H1 (cell line): ENCODE data around the gene DSG2. TPM values are rescaled to one million over a fixed set of nuclear protein-coding genes. Genes with fewer than 3 reads are reported as not detected.

Source experiments
- CTCF ChIA-PET: fragments of 300-600 bp; sonication (Branson Sonifier 250); formaldehyde crosslinking; loops from one replicate; lab custom pipeline; 2021; ENCODE audit not compliant: partially characterized antibody; lab: Charles Lee
- POLR2A ChIA-PET: fragments of 300-600 bp; sonication (Branson Sonifier 250); formaldehyde crosslinking; loops from one replicate; lab custom pipeline; 2021; ENCODE audit warnings: inconsistent platforms; ENCODE audit not compliant: partially characterized antibody; lab: Charles Lee
- DNase-seq, 2 experiments: peaks; one replicate each; pipeline versions ENCODE4 v3.0.0 to v3.0.0-alpha.2; 2010 to 2022; ENCODE audit warnings: low spot score in 2 of 2, low read depth in 1 of 2, mixed read lengths in 1 of 2
- FAIRE-seq: peaks from 2 replicates; lab custom pipeline; 2011; peaks lifted over from hg19 to GRCh38; lab: Jason Lieb, UNC
- H2AFZ ChIP-seq: 2 replicates; pipeline ENCODE4 v1.8.1; 2012; ENCODE audit warnings: low read length, inconsistent platforms
- H2AK5ac ChIP-seq: 2 replicates; pipeline ENCODE4 v1.6.1; 2013; ENCODE audit warnings: low read depth, low read length
- H2BK120ac ChIP-seq: replicated peaks from 2 replicates; pipeline ENCODE3; 2013; ENCODE audit warnings: low read depth, low read length, inconsistent platforms
- H2BK12ac ChIP-seq: 2 replicates; pipeline ENCODE4 v1.6.1; 2013; ENCODE audit warnings: low read depth, low read length
- H2BK15ac ChIP-seq: 2 replicates; pipeline ENCODE4 v1.6.1; 2013; ENCODE audit warnings: low read length
- H2BK20ac ChIP-seq: 2 replicates; pipeline ENCODE4 v1.6.1; 2013; ENCODE audit warnings: low read length
- H2BK5ac ChIP-seq: 2 replicates; pipeline ENCODE4 v1.6.1; 2013; ENCODE audit warnings: low read depth, low read length
- H3K14ac ChIP-seq: 2 replicates; pipeline ENCODE4 v1.6.1; 2013; ENCODE audit warnings: inconsistent platforms; ENCODE audit not compliant: insufficient read length
- H3K18ac ChIP-seq: 2 replicates; pipeline ENCODE4 v1.6.1; 2013; ENCODE audit warnings: low read length; ENCODE audit errors: extremely low read depth
- H3K23ac ChIP-seq: 2 replicates; pipeline ENCODE4 v1.6.1; 2013; ENCODE audit warnings: inconsistent platforms; ENCODE audit not compliant: insufficient read length
- H3K23me2 ChIP-seq: 2 replicates; pipeline ENCODE4 v1.6.1; 2013; ENCODE audit warnings: low read depth, low read length
- H3K27ac ChIP-seq: 2 replicates; pipeline ENCODE4 v1.6.1; 2011; ENCODE audit warnings: low read depth, low read length, inconsistent platforms
- H3K27me3 ChIP-seq, 4 experiments: replicated peaks in 1 of 4; 1 replicate in 1 of 4; 2 replicates in 3 of 4; pipeline versions ENCODE4 v1.6.1 to v1.8.1; 2011 to 2013; ENCODE audit warnings: low read length in 3 of 4, mild to moderate bottlenecking in 3 of 4, inconsistent platforms in 2 of 4, mixed read lengths in 2 of 4, moderate library complexity in 1 of 4; ENCODE audit not compliant: control insufficient read depth in 3 of 4, insufficient read depth in 3 of 4; ENCODE audit errors: extremely low read depth in 1 of 4
- H3K36me3 ChIP-seq, 4 experiments: 2 replicates each; pipeline versions ENCODE4 v1.6.1 to v1.8.1; 2011 to 2013; ENCODE audit warnings: mild to moderate bottlenecking in 4 of 4, low read length in 3 of 4, moderate library complexity in 2 of 4, control low read depth in 1 of 4, inconsistent platforms in 1 of 4; ENCODE audit not compliant: insufficient read depth in 4 of 4, control insufficient read depth in 2 of 4
- H3K4ac ChIP-seq: replicated peaks from 2 replicates; pipeline ENCODE3; 2013; ENCODE audit warnings: low read length, low read depth, mixed read lengths, inconsistent platforms; ENCODE audit not compliant: insufficient read length
- H3K4me1 ChIP-seq, 4 experiments: replicated peaks in 1 of 4; 1 replicate in 1 of 4; 2 replicates in 3 of 4; pipeline versions ENCODE4 v1.6.1 to v1.8.1; 2011 to 2013; ENCODE audit warnings: low read length in 3 of 4, inconsistent platforms in 2 of 4, mixed read lengths in 1 of 4; ENCODE audit not compliant: insufficient read depth in 4 of 4, control insufficient read depth in 3 of 4
- H3K4me2 ChIP-seq, 2 experiments: 2 replicates each; pipeline versions ENCODE4 v1.6.1 to v1.8.1; 2011 to 2013; ENCODE audit warnings: low read depth in 2 of 2, low read length in 2 of 2, control low read depth in 1 of 2, inconsistent platforms in 1 of 2, mild to moderate bottlenecking in 1 of 2; ENCODE audit not compliant: insufficient read depth in 1 of 2
- H3K4me3 ChIP-seq, 4 experiments: fragments of 200-600, 300-600 bp in 1 of 4; sonication (generic), shearing (Covaris generic), sonication (Bioruptor Twin) in 1 of 4; 2 replicates each; pipeline versions ENCODE4 v1.5.1 to v1.8.1; 2011 to 2016; ENCODE audit warnings: low read length in 4 of 4, low read depth in 3 of 4, control low read depth in 2 of 4, inconsistent platforms in 2 of 4, mild to moderate bottlenecking in 2 of 4, mixed read lengths in 1 of 4, moderate library complexity in 1 of 4; ENCODE audit not compliant: insufficient read depth in 2 of 4; ENCODE audit errors: extremely low read depth in 1 of 4
- H3K56ac ChIP-seq: replicated peaks from 2 replicates; pipeline ENCODE3; 2013; ENCODE audit warnings: low read depth, mild to moderate bottlenecking, mixed read lengths, low read length, inconsistent platforms; ENCODE audit not compliant: insufficient read length
- H3K79me1 ChIP-seq: 2 replicates; pipeline ENCODE4 v1.6.1; 2013; ENCODE audit warnings: low read depth, low read length, control low read depth
- H3K79me2 ChIP-seq, 2 experiments: 2 replicates each; pipeline versions ENCODE4 v1.6.1 to v1.8.1; 2012 to 2013; ENCODE audit warnings: low read length in 2 of 2, mild to moderate bottlenecking in 2 of 2, inconsistent platforms in 1 of 2; ENCODE audit not compliant: insufficient read depth in 2 of 2, control insufficient read depth in 1 of 2
- H3K9ac ChIP-seq, 4 experiments: replicated peaks in 1 of 4; 1 replicate in 1 of 4; 2 replicates in 3 of 4; pipeline versions ENCODE4 v1.6.1 to v1.8.1; 2011 to 2013; ENCODE audit warnings: low read depth in 3 of 4, low read length in 3 of 4, control low read depth in 2 of 4, mild to moderate bottlenecking in 2 of 4, moderate library complexity in 2 of 4, inconsistent platforms in 1 of 4; ENCODE audit errors: extremely low read depth in 1 of 4
- H3K9me3 ChIP-seq, 2 experiments: 2 replicates each; pipeline versions ENCODE4 v1.6.1 to v1.8.1; 2012 to 2013; ENCODE audit warnings: mild to moderate bottlenecking in 2 of 2, moderate library complexity in 2 of 2, control low read depth in 1 of 2, inconsistent platforms in 1 of 2, low read depth in 1 of 2, low read length in 1 of 2, mixed read lengths in 1 of 2; ENCODE audit not compliant: insufficient read depth in 2 of 2
- H4K20me1 ChIP-seq, 2 experiments: replicated peaks in 1 of 2; 2 replicates each; pipeline versions ENCODE3 to v1.8.1; 2011 to 2013; ENCODE audit warnings: inconsistent platforms in 2 of 2, low read length in 2 of 2, mild to moderate bottlenecking in 1 of 2; ENCODE audit not compliant: insufficient read depth in 2 of 2, control insufficient read depth in 1 of 2
- H4K5ac ChIP-seq: 2 replicates; pipeline ENCODE4 v1.6.1; 2013; ENCODE audit warnings: low read length, low read depth, mixed read lengths, inconsistent platforms; ENCODE audit not compliant: insufficient read length
- H4K8ac ChIP-seq: 2 replicates; pipeline ENCODE4 v1.8.0; 2013; ENCODE audit warnings: mild to moderate bottlenecking, moderate library complexity, low read length, inconsistent platforms; ENCODE audit not compliant: insufficient read depth; ENCODE audit errors: extremely low read depth
- H4K91ac ChIP-seq: replicated peaks from 2 replicates; pipeline ENCODE3; 2013; ENCODE audit warnings: low read length, mixed read lengths, inconsistent platforms; ENCODE audit not compliant: insufficient read length
- BCL11A ChIP-seq, 2 experiments: IDR thresholded peaks; one replicate each; pipeline ENCODE4 v1.6.1; 2011; ENCODE audit warnings: low read depth in 2 of 2, low read length in 2 of 2, mild to moderate bottlenecking in 2 of 2
- BRCA1 ChIP-seq: IDR thresholded peaks from 2 replicates; pipeline ENCODE4 v1.6.1; 2012; ENCODE audit warnings: low read depth, low read length, improper control_type of control experiment
- CBX5 ChIP-seq: fragments of 300-800, 300-1000 bp; sonication (generic); IDR thresholded peaks from 2 replicates; pipeline ENCODE4 v1.7.1; 2016; ENCODE audit warnings: antibody characterized with exemption, low read length, low read depth
- CHD1 ChIP-seq: IDR thresholded peaks from 2 replicates; pipeline ENCODE4 v1.6.1; 2012; ENCODE audit warnings: low read depth, low read length, improper control_type of control experiment
- CTBP2 ChIP-seq: IDR thresholded peaks from 2 replicates; pipeline ENCODE4 v1.7.0; 2011; ENCODE audit warnings: borderline replicate concordance, mild to moderate bottlenecking, moderate library complexity, mixed read lengths, low read length; ENCODE audit not compliant: insufficient read depth, insufficient read length
- EGR1 ChIP-seq: IDR thresholded peaks from 2 replicates; pipeline ENCODE4 v1.6.1; 2011; ENCODE audit warnings: low read depth, low read length, borderline replicate concordance
- GABPA ChIP-seq: IDR thresholded peaks from 2 replicates; pipeline ENCODE4 v1.6.1; 2011; ENCODE audit warnings: mild to moderate bottlenecking, low read length, moderate library complexity, borderline replicate concordance; ENCODE audit not compliant: insufficient read depth
- JUN ChIP-seq: IDR thresholded peaks from 2 replicates; pipeline ENCODE4 v1.6.1; 2011; ENCODE audit warnings: low read depth, mild to moderate bottlenecking, improper control_type of control experiment, low read length
- POLR2AphosphoS5 ChIP-seq: IDR thresholded peaks from 2 replicates; pipeline ENCODE4 v1.6.1; 2011; ENCODE audit warnings: low read depth, low read length
- RBBP5 ChIP-seq: IDR thresholded peaks from 2 replicates; pipeline ENCODE4 v1.7.1; 2012; ENCODE audit warnings: low read depth, mild to moderate bottlenecking, inconsistent platforms, low read length, moderate library complexity, borderline replicate concordance
- RXRA ChIP-seq: IDR thresholded peaks from 2 replicates; pipeline ENCODE4 v1.6.1; 2011; ENCODE audit warnings: low read depth, mild to moderate bottlenecking, low read length, moderate library complexity; ENCODE audit not compliant: insufficient read depth
- SIX5 ChIP-seq: IDR thresholded peaks from 2 replicates; pipeline ENCODE4 v1.6.1; 2011; ENCODE audit warnings: mild to moderate bottlenecking, low read depth, low read length
- TBP ChIP-seq: IDR thresholded peaks from 2 replicates; pipeline ENCODE4 v1.6.1; 2011; ENCODE audit warnings: low read depth, low read length, improper control_type of control experiment
- USF2 ChIP-seq: IDR thresholded peaks from 2 replicates; pipeline ENCODE4 v1.6.1; 2011; ENCODE audit warnings: low read length, improper control_type of control experiment
- WGBS, 2 experiments: shearing (Covaris generic) in 1 of 2; methylation state at CpG; one replicate each; pipeline versions ENCODE4 v1.1.6 to v1.1.7; 2013 to 2015; ENCODE audit warnings: low lambda C conversion rate in 2 of 2, mixed read lengths in 2 of 2, inconsistent platforms in 1 of 2, low coverage in 1 of 2, missing lambda C conversion rate in 1 of 2; ENCODE audit not compliant: insufficient replicate concordance in 2 of 2, insufficient coverage in 1 of 2, insufficient read length in 1 of 2; ENCODE audit errors: extremely low coverage in 1 of 2, missing lambda C conversion rate in 1 of 2; 5-methylcytosine and 5-hydroxymethylcytosine counted together
- polyA plus RNA-seq, 7 experiments: library from polyadenylated mRNA; depleted of rRNA in 3 of 7; stranded (reverse) in 5 of 7; unstranded in 2 of 7; fragments of >200 nt in 5 of 7; fragments of 200-250 nt in 2 of 7; gene quantifications; 1 replicate in 5 of 7; 2 replicates in 1 of 7; 4 replicates in 1 of 7; pipeline versions ENCODE4 v1.2.1 to v1.2.3, GENCODE V29; 2011 to 2013; ENCODE audit warnings: missing spikeins in 2 of 7, mixed read lengths in 2 of 7
- total RNA-seq: library from RNA; stranded (reverse); fragmentation: NEBNext Ultra II Directional; extraction: Animal tissue kit (Norgen Biotek cat#: 25700); gene quantifications from 2 replicates; pipeline ENCODE4 v1.2.1, GENCODE V29; 2021

The DSG2 gene
- total and polyA plus RNA-seq, 2 of the 8 experiments (the other 6 are each of a cell fraction or from before 2014, with no cell fraction given), result 60.1 to 144 TPM

GRCh38 chr18:31576670-31577069, 78.7 kb downstream of the DSG2 start:
- Histone ChIP-seq H3K14ac (no peak overlapping the region), H3K79me1 (no peaks in the 10 kb centered on the region), H3K36me3 (no peaks in the 10 kb centered on the region), H4K5ac (no peak overlapping the region), H2AFZ (no peak overlapping the region), H3K4me1 (no peaks in the 10 kb centered on the region), H2BK120ac (no peak overlapping the region), H3K9ac (no peak overlapping the region), H3K56ac (no peak overlapping the region), H2BK15ac (no peak overlapping the region), H3K4me2 (no peak overlapping the region), H3K4ac (no peak overlapping the region), H3K79me2 (no peaks in the 10 kb centered on the region), H2BK5ac (no peak overlapping the region), H3K23me2 (no peaks in the 10 kb centered on the region), H2AK5ac (no peak overlapping the region), H3K9me3 (no peaks in the 10 kb centered on the region), H3K18ac (no peak overlapping the region), H3K27me3 (no peaks in the 10 kb centered on the region), H4K20me1 (no peaks in the 10 kb centered on the region), H3K23ac (no peak overlapping the region), H4K91ac (no peak overlapping the region), H3K4me3 (no peak overlapping the region), H2BK12ac (no peak overlapping the region), H3K27ac (no peak overlapping the region), H4K8ac (no peak overlapping the region), H2BK20ac (no peak overlapping the region)
- POLR2A ChIA-PET, result no interaction called here
- CTCF ChIA-PET, result interaction anchor here (1.4 kb wide), 2 partner anchors 11 to 148 kb away, joined by 3 to 5 read pairs; no protein-coding TSS in a partner anchor
- WGBS, 2 experiments, result 80% methylated on average over 4 of the region's 4 CpGs; no CpG with 5 or more reads in 1 of the 2 experiments
- FAIRE-seq (no peak), DNase-seq (no peak)
- TF ChIP-seq JUN (no peak), CBX5 (no peak), BRCA1 (no peak), SIX5 (no peak), USF2 (no peak), EGR1 (no peak), CHD1 (no peak), BCL11A (IDR thresholded peaks at IDR 0.05; ENCODE audit: low read depth in 2 of 2, low read length in 2 of 2) (no peak), CTBP2 (no peak), TBP (no peak), GABPA (no peak), RBBP5 (no peak), POLR2AphosphoS5 (no peak), RXRA (no peak)
